Activated gamma-delta T cell (primary cell): ENCODE results near the gene MAB21L4.

ENCODE experiments used
- DNase-seq: peaks from one replicate; lab custom pipeline; 2025; lab: John Stamatoyannopoulos, UW

MAB21L4 gene

GRCh38 chr2:240911641-240912265 is 15.8 kb upstream of the MAB21L4 start:
- no peak for DNase-seq

DNA sequence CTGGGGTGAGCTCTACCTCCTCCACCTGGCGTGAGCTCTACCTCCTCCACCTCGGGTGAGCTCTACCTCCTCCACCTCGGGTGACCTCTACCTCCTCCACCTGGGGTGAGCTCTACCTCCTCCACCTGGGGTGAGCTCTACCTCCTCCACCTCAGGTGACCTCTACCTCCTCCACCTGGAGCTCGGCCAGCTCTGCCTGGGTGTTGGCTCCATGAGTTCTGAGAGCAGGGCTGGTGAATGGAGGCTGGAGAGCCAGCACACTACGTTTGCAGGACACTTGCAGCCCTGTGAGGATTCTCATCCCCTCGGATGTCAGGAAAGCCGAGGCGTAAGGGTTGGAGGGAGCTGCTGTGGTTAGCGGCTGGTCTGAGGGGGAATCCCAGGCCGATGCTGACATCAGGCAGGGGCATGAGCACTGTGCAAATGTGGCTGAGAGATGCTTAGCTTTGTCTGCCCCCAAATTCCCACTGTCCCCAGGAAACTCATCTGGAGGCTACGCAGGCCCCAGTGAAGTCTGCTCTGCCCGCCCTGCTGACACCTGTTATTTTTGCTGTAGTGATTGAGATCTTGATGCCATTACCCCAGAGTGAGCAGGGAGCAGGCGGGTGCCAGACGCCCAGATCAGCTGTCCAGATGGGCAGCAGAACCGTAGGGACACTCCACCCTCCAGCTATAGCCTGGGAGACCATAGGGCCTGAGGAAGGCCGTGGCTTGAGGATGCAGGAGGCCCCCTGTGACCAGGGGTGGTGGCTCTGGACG is 13.4 kb upstream of the MAB21L4 start:
- DNase-seq = no peak

- DNase-seq = no peak
Observed at GRCh38 chr2:240906911-240907590, 11.1 kb upstream of the MAB21L4 start.

- no peak for DNase-seq
Observed at GRCh38 chr2:240906141-240906910, 10.4 kb upstream of the MAB21L4 start, which contains the start of gene CROCC2. Gene CROCC2 (plus strand): TSS chr2:240906336. CDS start chr2:240906514, 178 bp downstream.

DNA sequence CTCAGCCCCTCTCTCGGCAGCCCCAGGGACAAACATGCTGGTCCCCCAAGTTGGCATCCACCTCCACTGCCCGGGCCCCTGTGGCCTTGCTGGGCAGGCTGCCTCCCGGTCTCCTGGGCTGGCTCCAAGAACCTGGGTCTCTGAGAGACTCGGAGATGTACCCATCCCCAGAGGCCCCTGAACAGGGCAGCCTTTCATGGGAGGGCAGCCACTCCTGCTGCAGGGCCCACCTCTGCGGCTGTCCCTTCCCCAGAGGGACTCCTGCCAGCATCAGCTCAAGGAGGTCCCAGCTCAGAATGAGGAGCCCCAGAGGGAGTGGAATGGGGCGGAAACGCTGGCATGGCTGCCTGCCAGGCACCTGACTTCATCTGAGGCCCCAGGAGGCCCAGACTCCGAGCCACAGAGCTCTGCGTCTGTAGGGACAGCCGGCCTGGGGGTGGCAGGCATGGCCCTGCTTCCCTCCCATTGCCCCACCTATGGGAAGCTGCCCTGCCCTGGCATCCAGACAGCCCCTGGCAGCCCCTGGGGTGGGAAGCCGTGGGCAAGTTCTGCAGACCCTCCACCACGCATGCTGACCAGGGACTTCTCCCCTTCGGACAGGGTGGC is 9.3 kb upstream of the MAB21L4 start:
- no peak for DNase-seq

DNA sequence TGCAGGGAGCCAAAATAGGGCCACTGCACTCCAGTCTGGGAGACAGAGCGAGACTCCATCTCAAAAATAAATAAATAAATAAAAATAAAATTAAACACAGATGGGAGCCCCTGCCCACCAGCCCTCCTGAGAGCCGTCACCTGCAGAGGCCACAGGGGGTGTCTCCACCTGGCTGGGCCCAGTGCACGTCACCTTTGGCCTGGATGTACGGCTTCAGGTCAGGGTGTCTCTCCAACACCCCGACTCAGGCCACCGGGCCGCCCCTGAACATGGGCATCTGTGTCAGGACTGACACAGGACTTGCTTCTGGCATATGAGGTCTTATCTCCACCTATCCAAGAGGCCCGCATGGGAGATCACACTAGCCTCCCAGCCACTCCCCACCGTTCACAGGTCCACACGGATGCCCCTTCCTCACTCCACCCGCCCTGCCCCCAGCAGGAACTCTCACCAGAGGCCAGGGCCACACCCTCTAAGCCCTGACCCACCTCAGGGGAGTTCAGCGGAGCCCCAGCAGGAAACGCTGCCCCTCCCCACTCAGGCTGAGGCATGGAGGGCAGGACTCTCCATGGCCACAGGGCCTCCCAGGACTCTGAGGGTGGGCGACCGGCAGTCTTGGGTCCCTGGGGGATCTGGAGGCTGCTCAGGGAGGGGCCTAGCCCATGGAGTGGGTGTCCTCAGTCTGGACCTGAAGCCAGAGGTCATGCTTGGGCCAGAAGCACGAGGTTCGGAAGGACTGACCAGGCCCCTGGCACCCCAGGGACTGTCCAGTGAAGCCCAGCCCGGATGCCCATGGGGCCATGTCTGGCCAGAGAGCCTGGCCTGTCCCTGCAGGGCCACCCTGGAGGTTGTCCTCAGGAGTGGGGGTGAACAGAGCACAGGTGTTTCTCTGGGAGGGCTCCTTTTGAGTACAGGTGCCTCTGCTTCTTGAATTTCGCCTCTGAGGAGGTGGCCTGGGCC is 8.5 kb upstream of the MAB21L4 start:
- DNase-seq = no peak

DNA sequence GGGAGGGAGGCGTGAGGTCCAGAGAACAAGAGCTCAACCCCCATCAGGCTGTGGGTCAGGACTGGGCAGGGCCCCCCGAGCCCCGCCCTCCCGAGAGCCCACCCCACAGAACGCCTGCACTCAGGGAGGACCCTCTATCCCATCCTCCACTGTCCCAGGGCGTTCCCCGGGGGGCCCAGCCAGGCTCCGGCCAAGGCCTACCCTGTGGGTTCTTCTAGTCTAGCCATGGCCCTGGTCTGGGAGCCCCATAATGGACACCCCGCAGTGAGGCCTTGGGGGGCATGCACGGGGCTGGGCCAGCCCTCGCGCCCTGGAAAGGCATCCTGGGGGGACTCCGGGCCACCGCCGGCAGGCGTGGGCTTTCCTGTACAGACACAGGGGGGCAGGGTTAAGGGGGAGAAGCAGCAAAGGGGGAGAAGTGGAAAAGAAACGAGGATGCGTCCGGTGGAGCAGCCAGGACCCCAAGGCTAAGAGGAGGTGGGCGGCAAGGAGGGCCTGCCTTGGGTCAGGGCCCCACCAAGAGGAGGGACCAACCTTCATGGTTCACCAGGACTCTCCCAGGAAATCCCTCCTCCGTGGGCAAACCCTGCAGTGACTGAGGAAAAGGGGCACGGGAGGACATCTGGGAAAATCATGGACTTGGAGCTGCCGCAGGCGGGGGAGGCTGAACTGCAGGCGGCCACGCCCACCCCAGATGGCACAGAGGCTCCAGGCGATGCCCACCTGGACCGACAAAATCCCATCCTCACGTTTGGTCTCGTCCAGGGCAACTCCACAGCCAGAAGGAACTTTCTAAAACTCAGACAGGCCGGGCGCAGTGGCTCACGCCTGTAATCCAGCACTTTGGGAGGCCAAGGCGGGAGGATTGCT is 7.5 kb upstream of the MAB21L4 start:
- DNase-seq = no peak

DNA sequence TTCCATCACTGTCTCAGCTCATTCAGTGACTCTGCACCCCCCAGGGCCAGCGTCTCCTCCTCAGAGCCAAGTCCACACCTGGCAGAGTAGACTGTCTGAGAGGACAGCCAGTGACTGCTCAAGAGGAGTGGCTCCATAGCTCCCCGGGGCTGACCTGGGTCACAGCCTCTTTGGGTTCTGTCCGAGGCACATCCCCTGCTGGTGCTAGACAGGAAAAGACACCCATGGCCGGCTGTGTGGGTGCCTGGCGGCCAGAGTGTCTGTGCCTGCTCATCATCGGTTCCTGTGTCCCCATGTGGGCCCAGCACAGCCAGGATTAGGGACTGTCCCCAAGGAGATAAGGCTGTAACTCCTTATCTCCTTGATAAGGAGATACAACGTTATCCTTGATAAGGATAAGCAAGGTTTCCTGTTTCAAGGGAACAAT is 6.7 kb upstream of the MAB21L4 start:
- DNase-seq = no peak

- DNase-seq = no peak
Observed at GRCh38 chr2:240901986-240902614, 6.1 kb upstream of the MAB21L4 start.

- DNase-seq = no peak
Observed at GRCh38 chr2:240900141-240900860, 4.3 kb upstream of the MAB21L4 start.

DNA sequence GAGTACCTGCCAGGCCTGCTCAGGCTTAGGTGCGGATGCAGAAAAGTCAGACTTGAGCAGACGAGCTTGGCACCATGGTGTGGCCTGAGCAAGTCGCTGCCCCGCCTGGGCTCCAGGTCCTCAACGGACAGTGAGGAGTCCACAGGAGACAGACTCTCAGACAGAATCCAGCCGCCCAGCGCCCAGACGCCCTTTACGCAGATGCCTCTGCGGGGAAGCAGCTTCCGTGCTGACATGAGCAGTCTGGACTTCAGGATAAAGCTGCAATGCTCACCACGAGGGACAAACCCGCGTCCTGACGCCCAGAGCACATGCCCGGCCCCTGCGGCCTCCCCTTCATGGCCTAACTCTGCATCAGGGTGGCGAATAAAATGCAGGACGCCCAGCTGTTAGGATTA is 3.5 kb upstream of the MAB21L4 start:
- no peak for DNase-seq

- no peak for DNase-seq
Observed at GRCh38 chr2:240898731-240899467, 2.9 kb upstream of the MAB21L4 start.

GRCh38 chr2:240898108-240898730 is 2.3 kb upstream of the MAB21L4 start:
- DNase-seq = no peak

- DNase-seq = no peak
Observed at GRCh38 chr2:240896871-240897692, 1.1 kb upstream of the MAB21L4 start.

DNA sequence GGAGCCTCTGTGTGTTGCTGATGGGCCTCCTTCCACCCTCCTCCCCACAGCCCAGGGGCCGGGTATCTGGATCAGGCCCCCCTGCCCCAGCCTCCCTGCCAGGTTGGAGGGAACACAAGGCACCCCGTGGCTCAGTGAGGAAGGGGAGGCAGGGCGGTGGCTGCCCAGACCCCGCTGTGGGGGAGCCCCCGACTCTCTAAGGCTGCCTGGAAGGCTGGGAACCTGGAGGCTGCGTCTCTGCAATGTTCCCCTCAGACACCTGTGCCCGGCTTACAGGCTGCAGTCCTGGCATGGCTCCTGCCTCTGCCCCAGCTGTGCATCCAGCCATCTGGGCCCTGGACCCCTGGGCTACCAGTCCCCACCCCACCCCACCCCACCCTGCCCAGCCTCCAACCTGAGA is 438 bp upstream of the MAB21L4 start:
- DNase-seq = no peak

GRCh38 chr2:240894836-240895558 is 959 bp downstream of the MAB21L4 start:
- DNase-seq = no peak
